DOHH2 (cell line): ENCODE data around the gene ANP32B.

ENCODE experiments used
- H3F3A ChIP-seq: fragments of 200-600 bp; sonication (generic), shearing (Covaris generic); 2 replicates; pipeline ENCODE4 v1.6.0; 2016; ENCODE audit warnings: antibody characterized with exemption, mild to moderate bottlenecking; ENCODE audit not compliant: control insufficient read depth, insufficient read depth
- H3K27ac ChIP-seq: fragments of 200-600 bp; sonication (generic); 2 replicates; pipeline ENCODE4 v1.5.1; 2014; ENCODE audit warnings: low read depth, mild to moderate bottlenecking, low read length, moderate library complexity
- H3K27me3 ChIP-seq: fragments of 200-600 bp; sonication (generic); 2 replicates; pipeline ENCODE4 v1.6.1; 2014; ENCODE audit warnings: mild to moderate bottlenecking, low read length, mixed read lengths; ENCODE audit not compliant: control insufficient read depth
- H3K36me3 ChIP-seq: fragments of 200-600 bp; sonication (generic); 2 replicates; pipeline ENCODE4 v1.6.1; 2014; ENCODE audit warnings: mild to moderate bottlenecking, low read length, moderate library complexity, mixed read lengths; ENCODE audit not compliant: control insufficient read depth
- H3K4me1 ChIP-seq: fragments of 200-600 bp; sonication (generic); 2 replicates; pipeline ENCODE4 v1.6.1; 2014; ENCODE audit warnings: mild to moderate bottlenecking, low read length, mixed read lengths; ENCODE audit not compliant: control insufficient read depth
- H3K4me2 ChIP-seq: fragments of 200-600 bp; sonication (generic); 2 replicates; pipeline ENCODE4 v1.6.0; 2014; ENCODE audit warnings: mild to moderate bottlenecking, low read length, moderate library complexity
- H3K4me3 ChIP-seq: fragments of 200-600 bp; sonication (generic); 2 replicates; pipeline ENCODE4 v1.5.1; 2014; ENCODE audit warnings: mild to moderate bottlenecking, low read length, mixed read lengths
- H3K79me2 ChIP-seq: fragments of 200-600 bp; sonication (generic); 2 replicates; pipeline ENCODE4 v1.6.1; 2014; ENCODE audit warnings: mild to moderate bottlenecking, low read length, mixed read lengths; ENCODE audit not compliant: control insufficient read depth
- H3K9me2 ChIP-seq: fragments of 200-600 bp; sonication (generic); replicated peaks from 2 replicates; pipeline ENCODE4 v1.6.1; 2014; ENCODE audit warnings: mild to moderate bottlenecking, low read length, mixed read lengths; ENCODE audit not compliant: control insufficient read depth
- H3K9me3 ChIP-seq: fragments of 200-600 bp; sonication (generic); 2 replicates; pipeline ENCODE4 v1.6.1; 2014; ENCODE audit warnings: antibody characterized with exemption, low read length, mixed read lengths; ENCODE audit not compliant: control insufficient read depth, insufficient read depth
- H4K20me1 ChIP-seq: fragments of 200-600 bp; sonication (generic); 2 replicates; pipeline ENCODE4 v1.6.0; 2014; ENCODE audit warnings: low read depth, mild to moderate bottlenecking, antibody characterized with exemption, low read length, moderate library complexity; ENCODE audit not compliant: control insufficient read depth, insufficient read depth
- EZH2phosphoT487 ChIP-seq: fragments of 200-600 bp; sonication (generic); IDR thresholded peaks from 2 replicates; pipeline ENCODE4 v1.6.1; 2017; ENCODE audit warnings: borderline replicate concordance, mild to moderate bottlenecking, antibody characterized with exemption, low read length, moderate library complexity, mixed read lengths
- TF ChIP-seq, protein P1 (sequence below): fragments of 200-600 bp; sonication (generic); IDR thresholded peaks from one replicate; pipeline ENCODE4 v1.5.1; 2014; ENCODE audit warnings: antibody characterized with exemption, mild to moderate bottlenecking, low read depth, low read length; ENCODE audit not compliant: poor library complexity, severe bottlenecking

ANP32B gene

DNA sequence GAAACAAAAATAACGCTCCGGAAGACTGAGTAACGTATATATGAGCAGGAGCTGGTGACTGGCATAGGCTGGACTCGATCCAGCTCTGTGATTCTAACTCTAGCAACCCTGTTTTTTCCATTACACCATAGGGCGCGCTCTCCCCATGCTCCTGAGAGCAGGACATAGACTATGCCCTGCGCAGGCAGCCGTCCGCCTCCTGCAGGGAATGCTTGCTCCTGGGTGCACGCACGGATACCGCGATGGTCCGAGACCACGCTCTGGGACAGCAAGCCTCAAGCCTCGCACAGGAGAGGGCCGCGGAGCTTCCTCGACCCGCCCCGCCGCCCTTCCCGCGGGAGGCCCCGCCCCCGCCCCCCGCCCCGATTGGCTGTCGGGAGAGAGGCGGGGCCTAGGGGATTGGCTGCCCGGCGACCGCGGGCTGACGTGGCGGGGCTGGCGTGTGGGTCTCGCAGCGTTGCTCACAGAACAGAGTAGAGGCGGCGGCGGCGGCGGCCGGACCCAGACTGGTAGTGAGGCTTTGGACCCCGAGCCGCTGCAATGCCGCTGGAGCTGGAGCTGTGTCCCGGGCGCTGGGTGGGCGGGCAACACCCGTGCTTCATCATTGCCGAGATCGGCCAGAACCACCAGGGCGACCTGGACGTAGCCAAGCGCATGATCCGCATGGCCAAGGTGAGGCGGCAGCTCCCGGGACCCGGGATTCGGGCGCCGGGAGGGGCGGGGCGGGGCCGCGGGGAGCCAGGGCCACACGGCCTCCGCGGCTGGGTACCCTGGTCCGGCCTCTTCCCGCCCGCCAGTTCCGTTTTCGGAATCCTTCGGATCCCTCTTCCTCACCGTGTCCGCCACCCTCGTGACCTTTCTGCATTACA is 73.4 kb downstream of the ANP32B start, which contains the start of gene NANS:
TSS of gene NANS (plus strand) at position 464 of the 869 bp plus-strand sequence. CDS start at position 541, 77 bp downstream.
- peaks cover 41% of the 10 kb centered on the region for H3F3A ChIP-seq
- peak within 1 kb of the TSS; percentile 75 for H3K4me3 ChIP-seq
- peaks cover 80% of the 10 kb centered on the region for H3K79me2 ChIP-seq
- H3K27ac ChIP-seq = peak within 1 kb of the TSS; percentile 71
- H3K36me3 ChIP-seq = peaks cover 53% of the 10 kb centered on the region
- H3K27me3 ChIP-seq = no peaks in the 10 kb centered on the region
- H3K9me3 ChIP-seq = no peaks in the 10 kb centered on the region
- peaks cover 34% of the 10 kb centered on the region for H3K4me1 ChIP-seq
- TF ChIP-seq EZH2phosphoT487 = no peak
- TF ChIP-seq, protein P1, sequence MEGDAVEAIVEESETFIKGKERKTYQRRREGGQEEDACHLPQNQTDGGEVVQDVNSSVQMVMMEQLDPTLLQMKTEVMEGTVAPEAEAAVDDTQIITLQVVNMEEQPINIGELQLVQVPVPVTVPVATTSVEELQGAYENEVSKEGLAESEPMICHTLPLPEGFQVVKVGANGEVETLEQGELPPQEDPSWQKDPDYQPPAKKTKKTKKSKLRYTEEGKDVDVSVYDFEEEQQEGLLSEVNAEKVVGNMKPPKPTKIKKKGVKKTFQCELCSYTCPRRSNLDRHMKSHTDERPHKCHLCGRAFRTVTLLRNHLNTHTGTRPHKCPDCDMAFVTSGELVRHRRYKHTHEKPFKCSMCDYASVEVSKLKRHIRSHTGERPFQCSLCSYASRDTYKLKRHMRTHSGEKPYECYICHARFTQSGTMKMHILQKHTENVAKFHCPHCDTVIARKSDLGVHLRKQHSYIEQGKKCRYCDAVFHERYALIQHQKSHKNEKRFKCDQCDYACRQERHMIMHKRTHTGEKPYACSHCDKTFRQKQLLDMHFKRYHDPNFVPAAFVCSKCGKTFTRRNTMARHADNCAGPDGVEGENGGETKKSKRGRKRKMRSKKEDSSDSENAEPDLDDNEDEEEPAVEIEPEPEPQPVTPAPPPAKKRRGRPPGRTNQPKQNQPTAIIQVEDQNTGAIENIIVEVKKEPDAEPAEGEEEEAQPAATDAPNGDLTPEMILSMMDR = no peak
- H3K9me2 ChIP-seq = no peaks in the 10 kb centered on the region
- no peaks in the 10 kb centered on the region; the same call in 1 of the 2 replicates for H4K20me1 ChIP-seq
- H3K4me2 ChIP-seq = peak within 1 kb of the TSS; percentile 99

DNA sequence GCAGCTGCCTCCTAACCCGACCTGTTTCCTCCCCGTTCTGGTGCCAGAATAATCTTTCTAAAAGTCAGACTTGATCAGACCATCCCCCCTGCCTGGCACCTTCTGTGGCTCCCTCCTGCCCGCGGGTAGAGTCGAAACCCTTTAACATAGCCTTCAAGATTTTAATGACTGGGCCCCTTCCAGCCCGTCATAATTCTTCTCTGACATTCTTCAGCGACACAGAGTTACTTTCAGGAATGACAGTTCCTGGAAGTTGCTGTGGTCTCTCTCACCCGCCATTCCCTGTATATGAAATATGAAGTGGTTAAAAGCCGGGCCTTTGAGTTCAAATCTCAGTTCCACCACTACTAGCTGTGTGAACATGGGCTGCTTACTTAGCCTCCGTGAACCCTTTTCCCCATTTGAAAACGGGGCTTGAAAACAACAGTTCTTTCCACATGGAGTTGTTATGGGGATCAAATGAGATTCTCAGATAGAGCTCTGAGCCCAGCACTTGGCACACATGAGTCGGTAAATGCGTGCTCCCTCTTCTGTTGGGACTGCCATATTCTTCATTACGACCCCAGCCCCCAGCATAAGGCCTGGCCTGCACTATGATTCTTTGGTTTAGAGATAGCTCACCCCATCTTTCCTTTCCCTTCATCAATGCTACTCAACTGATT is 74.1 kb downstream of the ANP32B start:
- Histone ChIP-seq H4K20me1 (no peaks in the 10 kb centered on the region; the same call in 1 of the 2 replicates), H3K27me3 (no peaks in the 10 kb centered on the region), H3K4me3 (peak overlapping the region; percentile 75), H3K9me2 (no peaks in the 10 kb centered on the region), H3K36me3 (peaks cover 51% of the 10 kb centered on the region), H3K79me2 (peaks cover 74% of the 10 kb centered on the region), H3K4me2 (peak overlapping the region; percentile 99), H3K27ac (peak overlapping the region; percentile 27; the same call in 1 of the 2 replicates), H3F3A (peaks cover 33% of the 10 kb centered on the region), H3K4me1 (peaks cover 34% of the 10 kb centered on the region), H3K9me3 (no peaks in the 10 kb centered on the region)
- TF ChIP-seq EZH2phosphoT487 = no peak
- TF ChIP-seq, protein P1 = no peak

GRCh38 chr9:98062161-98062560 is 79.0 kb downstream of the ANP32B start:
- Histone ChIP-seq H3K9me3 (no peaks in the 10 kb centered on the region), H3K27ac (no peak overlapping the region), H3K36me3 (peaks cover 65% of the 10 kb centered on the region), H3K4me1 (peaks cover 13% of the 10 kb centered on the region), H4K20me1 (no peaks in the 10 kb centered on the region; the same call in 1 of the 2 replicates), H3K27me3 (no peaks in the 10 kb centered on the region), H3F3A (no peaks in the 10 kb centered on the region; the same call in 1 of the 2 replicates), H3K9me2 (no peaks in the 10 kb centered on the region), H3K79me2 (peaks cover 54% of the 10 kb centered on the region), H3K4me2 (no peak overlapping the region), H3K4me3 (no peak overlapping the region)
- no peak for TF ChIP-seq EZH2phosphoT487
- TF ChIP-seq, protein P1 = no peak
